Lower leg skin (tissue), 4 donors: ENCODE data around the gene KCTD19. TPM values are rescaled to one million over a fixed set of nuclear protein-coding genes. Genes with fewer than 3 reads are reported as not detected.

Experiments used
- DNase-seq, 2 donors: peaks; one replicate each; pipeline ENCODE4 v3.0.0-alpha.2; 2019; ENCODE audit warnings: low spot score in 2 of 2
- H3K4me3 ChIP-seq: fragments of 200-600 bp; sonication (generic); 2 replicates; pipeline ENCODE4 v1.5.1; 2017; ENCODE audit warnings: mild to moderate bottlenecking, low read depth; ENCODE audit not compliant: poor library complexity, severe bottlenecking
- CTCF ChIP-seq, 3 donors: fragments of 450-650 bp; IDR thresholded peaks; one replicate each; pipeline ENCODE4 v1.5.1; 2016; ENCODE audit warnings: antibody characterized with exemption in 3 of 3, mild to moderate bottlenecking in 3 of 3, moderate library complexity in 2 of 3
- POLR2A ChIP-seq, 2 donors: fragments of 450-650 bp; IDR thresholded peaks; one replicate each; pipeline ENCODE4 v1.6.1; 2016 to 2017; ENCODE audit warnings: antibody characterized with exemption in 2 of 2, mild to moderate bottlenecking in 1 of 2, moderate library complexity in 1 of 2
- WGBS, 2 donors: methylation state at CpG; one replicate each; pipeline ENCODE4 v1.1.5; 2018; 5-methylcytosine and 5-hydroxymethylcytosine counted together
- intact Hi-C: fragments of 100-400 bp; cut with DNase I; formaldehyde crosslinking; loops from one replicate; pipeline ENCODE4 v1.15.0; 2023; ENCODE audit warnings: low total_unique reads
- total RNA-seq, 4 donors: library from RNA; depleted of rRNA; stranded (reverse); fragments of >200 nt; gene quantifications; one replicate each; pipeline ENCODE4 v1.1.0, GENCODE V29; 2016

Gene KCTD19
- total RNA-seq, 4 donors from 2014 or later, result 0.11 to 0.32 TPM; not detected in 2

- 77 to 89% methylated on average over 9 of the region's 9 CpGs for WGBS, 2 donors
- no peak for DNase-seq
- H3K4me3 ChIP-seq, result no peak overlapping the region
- intact Hi-C loops, result no loop called here
- no peak for TF ChIP-seq POLR2A (IDR thresholded peaks at IDR 0.05)
- TF ChIP-seq CTCF (IDR thresholded peaks at IDR 0.05), result no peak
Observed at GRCh38 chr16:67264277-67264676, 62.3 kb downstream of the KCTD19 start.

- TF ChIP-seq CTCF (IDR thresholded peaks at IDR 0.05) (no peak), POLR2A (IDR thresholded peaks at IDR 0.05) (no peak)
- DNase-seq, result no peak
- H3K4me3 ChIP-seq, result no peak overlapping the region
- intact Hi-C loops, result no loop called here
- WGBS, 2 donors, result 88 to 92% methylated on average over 3 of the region's 3 CpGs
Observed at GRCh38 chr16:67263201-67263600, 63.3 kb downstream of the KCTD19 start.

DNA sequence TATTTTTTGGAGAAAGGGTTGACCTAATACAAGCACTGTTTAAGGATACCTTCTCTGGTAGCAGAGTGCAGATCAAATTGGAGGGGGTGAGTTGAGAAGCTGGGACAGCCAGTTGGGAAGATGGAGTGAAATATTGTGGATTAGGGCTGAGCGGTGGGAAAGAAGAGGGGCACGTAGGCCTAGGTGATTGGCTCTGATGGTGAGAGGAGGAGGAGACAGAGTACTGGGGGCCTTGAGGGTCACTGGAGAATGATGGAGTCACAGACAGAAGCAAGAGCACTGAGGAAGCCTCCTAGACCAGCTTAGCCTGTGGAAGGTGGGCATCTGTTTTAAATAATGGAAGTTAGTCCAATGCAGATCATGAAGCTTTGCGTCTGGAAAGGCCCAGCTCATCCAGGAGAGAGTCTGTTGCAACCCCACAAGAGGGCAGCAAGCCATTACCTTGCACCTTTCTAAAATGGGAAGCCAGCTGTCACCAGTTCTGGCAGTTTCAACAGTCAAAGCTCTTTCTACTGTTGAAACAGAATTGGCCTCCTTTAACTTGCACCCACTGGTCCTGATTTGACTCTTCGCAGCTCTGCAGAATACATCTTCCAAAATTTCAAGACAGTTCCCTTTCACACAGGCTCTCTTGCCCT, 66.0 kb downstream of the KCTD19 start:
- no peak for DNase-seq
- intact Hi-C loops, result no loop called here

GRCh38 chr16:67259705-67260104, 66.8 kb downstream of the KCTD19 start:
- no peak for DNase-seq
- H3K4me3 ChIP-seq, result no peak overlapping the region
- 78 to 87% methylated on average over 12 of the region's 12 CpGs for WGBS, 2 donors
- no peak for TF ChIP-seq POLR2A (IDR thresholded peaks at IDR 0.05)
- TF ChIP-seq CTCF (IDR thresholded peaks at IDR 0.05), result no peak
- intact Hi-C loops, result no loop called here

More for the DNA sequence above, 66.0 kb downstream of the KCTD19 start:
- H3K4me3 ChIP-seq, result no peak overlapping the region
- TF ChIP-seq POLR2A (IDR thresholded peaks at IDR 0.05), result no peak
- WGBS, 2 donors, result 52 to 58% methylated on average over 4 of the region's 4 CpGs

GRCh38 chr16:67258161-67258835, 68.2 kb downstream of the KCTD19 start:
- TF ChIP-seq CTCF (IDR thresholded peaks at IDR 0.05), result no peak
- no peak for TF ChIP-seq POLR2A (IDR thresholded peaks at IDR 0.05)
- intact Hi-C loops, result no loop called here
- H3K4me3 ChIP-seq, result no peak overlapping the region
- 82 to 85% methylated on average over 11 of the region's 11 CpGs for WGBS, 2 donors
- no peak for DNase-seq

GRCh38 chr16:67257486-67258160, 68.9 kb downstream of the KCTD19 start:
- no peak overlapping the region for H3K4me3 ChIP-seq
- WGBS, 2 donors, result 75 to 76% methylated on average over 4 of the region's 4 CpGs
- intact Hi-C loops, result no loop called here
- no peak for DNase-seq
- TF ChIP-seq CTCF (IDR thresholded peaks at IDR 0.05) (no peak), POLR2A (IDR thresholded peaks at IDR 0.05) (no peak)
